Measurements from ENCODE around the gene SORCS2.

Gene SORCS2

DNA sequence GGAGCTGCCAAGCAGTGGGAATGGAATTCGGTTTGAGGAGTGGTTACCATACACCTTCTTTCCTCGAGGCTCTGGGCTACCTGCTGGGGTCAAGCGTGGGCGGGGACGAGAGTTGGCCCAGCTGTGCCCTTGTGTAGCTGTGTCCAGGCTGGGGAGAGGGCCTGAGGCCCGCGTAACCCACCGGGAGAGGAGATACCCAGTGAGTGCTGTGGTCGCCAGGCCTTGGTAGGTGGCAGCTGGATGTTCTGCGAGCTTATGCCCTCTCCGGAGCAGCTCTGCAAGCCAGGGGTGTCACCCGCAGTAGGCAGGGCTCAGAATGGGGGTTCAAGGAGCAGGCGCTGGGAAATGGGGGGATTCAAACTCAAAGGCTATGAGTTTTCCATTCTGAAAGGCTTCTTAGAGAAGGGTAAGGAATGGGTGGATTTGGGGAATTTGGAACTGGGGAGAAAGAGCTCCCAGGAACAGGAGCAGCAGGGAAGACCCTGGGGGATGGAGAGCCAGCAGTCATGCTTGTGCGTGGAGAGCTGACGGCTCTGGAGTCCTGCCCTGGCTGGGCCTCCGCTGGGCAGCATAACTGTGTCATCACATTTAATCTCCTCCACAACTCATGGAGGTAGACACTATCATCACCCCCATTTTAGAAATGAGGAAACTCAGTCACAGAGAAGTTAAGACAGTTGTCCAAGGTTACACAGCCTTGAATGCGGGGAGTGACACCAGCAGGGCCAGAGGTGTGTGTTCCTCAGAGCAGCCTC lies 117.5 kb downstream of the SORCS2 start:
- DNase-seq: no peak

DNA sequence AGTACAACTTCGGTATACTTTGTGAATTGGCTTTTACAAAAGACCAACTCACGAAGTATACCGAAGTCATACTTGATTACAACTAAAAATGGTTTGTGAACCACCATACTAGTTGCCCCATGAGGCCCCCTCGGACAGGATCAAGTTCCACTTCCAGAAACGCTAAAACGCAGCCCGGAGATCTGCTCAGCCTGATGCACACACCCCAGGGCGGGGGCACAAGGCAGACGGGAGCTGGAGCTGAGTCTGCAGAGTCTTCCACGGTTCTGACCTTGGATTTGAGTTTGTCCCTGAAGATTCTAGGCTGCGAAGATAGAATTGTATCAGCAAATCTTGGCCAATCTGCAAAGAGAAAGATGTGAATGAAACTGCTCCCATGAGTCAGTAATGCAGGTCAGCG lies 118.1 kb downstream of the SORCS2 start:
- no peak for DNase-seq

DNA sequence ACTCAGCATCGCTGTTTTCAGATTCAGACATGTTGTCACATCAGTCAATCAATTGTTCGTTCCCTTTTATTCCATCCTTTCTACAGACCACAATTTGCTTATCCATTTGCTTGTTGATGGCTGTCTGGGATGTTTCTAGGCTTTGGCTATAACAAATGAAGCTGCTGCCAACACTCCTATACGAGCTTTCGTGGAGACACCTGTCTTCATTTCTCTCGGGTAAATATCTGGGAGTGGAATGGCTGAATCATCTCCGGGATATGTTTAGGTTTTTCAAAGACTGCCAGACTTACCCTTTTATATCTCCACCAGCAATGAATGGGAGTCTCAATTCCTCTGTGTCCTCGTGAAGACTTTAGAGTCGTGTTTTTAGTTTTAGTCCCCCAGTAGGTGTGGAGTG lies 118.9 kb downstream of the SORCS2 start:
- DNase-seq: no peak

DNA sequence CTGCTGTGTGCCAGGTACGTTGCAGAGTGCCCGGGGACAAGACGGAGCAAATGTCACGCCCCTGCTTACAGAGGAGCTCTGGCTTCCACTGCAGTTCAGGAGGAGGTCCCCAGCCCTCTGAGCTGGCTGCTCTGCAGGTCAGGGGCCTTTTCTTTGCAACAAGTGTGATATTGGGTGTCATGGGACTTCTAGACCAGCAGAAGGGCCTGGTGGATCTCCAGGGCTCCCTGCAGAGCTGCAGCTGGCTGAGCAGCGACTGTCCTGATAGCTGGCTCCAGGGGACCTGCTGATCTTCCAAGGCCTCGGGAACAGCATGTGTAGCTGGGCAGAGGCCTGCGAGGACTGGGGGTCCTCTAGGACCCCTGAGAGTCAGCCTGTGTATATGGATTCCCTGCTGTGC lies 120.4 kb downstream of the SORCS2 start:
- DNase-seq: no peak

DNA sequence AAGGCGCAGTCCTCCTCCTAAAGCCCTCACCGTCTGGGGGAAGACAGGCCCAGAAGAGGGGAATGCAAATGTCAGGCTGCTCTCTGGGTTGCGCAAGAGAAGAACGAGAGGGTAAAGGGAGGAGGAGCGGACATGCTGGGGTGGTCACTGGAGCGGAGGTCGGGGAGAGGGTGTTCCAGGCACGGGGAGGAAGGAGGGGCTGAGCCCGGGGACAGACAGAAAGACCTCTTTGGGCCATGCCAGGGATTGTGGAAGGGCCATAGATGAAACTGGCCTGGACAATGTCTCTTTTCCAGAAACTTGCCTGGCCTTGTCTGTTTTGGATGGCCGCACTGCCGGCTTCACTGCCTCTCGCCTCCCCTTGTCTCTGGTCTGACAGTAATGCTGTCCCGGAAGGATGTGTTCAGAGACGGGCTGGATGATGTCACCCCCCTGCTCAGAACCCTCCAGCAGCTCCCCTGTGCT lies 121.0 kb downstream of the SORCS2 start:
- no peak for DNase-seq

DNA sequence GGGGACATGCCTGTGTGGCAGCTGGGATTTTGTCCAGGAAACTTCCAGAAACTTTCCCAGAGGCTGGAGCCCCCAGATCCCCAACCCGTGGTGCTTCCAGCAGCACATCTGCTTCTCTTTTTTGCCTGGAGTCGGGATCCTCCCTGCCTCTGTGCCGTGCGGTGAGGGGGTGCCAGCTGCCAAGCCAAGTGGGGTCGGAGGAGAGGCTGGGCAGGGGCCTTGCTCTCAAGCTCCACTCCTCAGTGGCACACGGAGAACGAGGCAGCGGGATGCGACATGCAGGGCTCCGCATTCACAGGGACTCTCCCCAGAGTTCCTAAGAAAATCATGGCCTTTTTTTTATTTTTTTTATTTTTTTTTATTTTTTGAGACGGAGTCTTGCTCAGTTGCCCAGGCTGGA lies 121.7 kb downstream of the SORCS2 start:
- DNase-seq: no peak

DNA sequence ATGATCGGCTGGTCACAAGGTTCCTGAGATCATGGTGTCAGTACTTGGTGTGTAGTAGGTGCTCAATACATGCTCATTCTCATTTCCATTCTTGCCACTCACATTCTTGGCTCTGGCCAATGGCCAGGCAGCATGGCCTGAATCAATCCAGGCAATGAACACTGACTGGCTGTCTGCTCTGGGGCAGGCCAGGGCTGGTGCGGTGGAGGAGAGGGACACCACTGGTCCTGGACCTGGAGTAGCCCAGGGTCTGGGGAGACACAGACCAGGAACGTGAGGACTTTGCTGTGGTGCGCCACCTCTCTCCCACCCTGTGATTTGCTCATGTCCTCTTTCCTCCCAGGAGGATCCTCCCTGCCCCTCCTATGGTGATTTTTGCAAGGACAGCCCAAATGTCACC lies 122.9 kb downstream of the SORCS2 start:
- no peak for DNase-seq

DNA sequence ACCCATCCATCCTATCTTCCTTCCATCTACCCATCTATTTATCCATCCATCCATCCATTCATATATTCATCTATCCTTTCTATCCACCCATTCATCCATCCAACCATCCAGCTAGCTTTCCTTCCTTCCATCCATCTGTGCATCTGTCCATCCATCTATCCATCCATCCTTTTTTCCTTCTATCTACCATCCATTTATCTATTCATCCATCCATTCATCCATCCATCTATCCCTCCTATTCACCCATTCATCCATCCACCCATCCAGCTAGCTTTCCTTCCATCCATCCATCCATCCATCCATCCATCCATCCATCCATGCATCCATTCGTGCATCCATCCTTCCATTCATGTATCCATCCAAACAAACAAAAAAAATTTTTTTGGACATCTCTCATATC lies 123.6 kb downstream of the SORCS2 start:
- DNase-seq: no peak

DNA sequence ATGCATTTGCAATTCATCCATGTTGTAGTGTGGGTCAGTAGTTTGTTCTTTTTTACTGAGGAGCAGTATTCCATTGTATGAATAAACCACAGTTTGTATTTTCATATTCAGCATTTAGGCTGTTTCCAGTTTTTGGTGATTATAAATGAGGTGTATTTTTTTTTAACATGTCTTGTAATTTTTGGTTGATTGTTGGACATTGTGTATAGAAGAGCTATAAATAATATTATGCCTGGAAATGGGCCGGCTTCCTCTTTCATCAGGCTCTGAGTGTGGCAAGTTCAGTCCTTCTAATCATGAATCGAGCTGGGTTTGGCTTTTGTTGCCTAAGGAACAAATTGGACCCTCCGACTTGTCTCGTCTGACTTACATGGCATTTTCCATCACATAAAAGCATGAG lies 126.7 kb downstream of the SORCS2 start:
- DNase-seq: no peak

DNA sequence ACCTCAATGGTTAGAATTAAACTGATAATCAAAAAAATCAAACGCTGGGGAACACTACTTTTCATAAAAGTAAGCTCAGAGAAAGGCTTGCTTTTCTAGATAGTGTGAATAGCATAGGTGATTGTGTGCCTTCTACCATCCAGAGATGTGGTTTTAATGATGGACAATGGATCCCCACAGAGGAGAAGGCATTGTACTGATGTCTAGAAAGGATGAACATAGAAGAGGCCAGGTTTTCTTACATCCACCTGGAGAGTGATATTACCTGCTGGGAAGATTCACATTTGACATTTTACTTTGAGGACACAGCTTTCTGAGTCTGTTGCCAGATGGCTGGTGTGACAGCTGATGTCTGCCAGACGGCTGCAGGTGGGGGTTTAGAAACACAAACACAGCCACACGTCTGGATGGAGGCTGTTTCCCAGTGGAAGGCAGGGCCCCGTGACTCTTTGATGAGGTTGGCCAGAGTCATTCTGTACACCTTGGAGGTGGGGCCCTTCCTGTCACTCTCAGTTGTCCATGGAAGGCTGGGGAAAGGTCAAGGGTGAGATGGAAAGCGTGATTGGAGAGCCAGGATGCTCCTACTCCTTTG lies 128.0 kb downstream of the SORCS2 start:
- peak; percentile 31 for DNase-seq

DNA sequence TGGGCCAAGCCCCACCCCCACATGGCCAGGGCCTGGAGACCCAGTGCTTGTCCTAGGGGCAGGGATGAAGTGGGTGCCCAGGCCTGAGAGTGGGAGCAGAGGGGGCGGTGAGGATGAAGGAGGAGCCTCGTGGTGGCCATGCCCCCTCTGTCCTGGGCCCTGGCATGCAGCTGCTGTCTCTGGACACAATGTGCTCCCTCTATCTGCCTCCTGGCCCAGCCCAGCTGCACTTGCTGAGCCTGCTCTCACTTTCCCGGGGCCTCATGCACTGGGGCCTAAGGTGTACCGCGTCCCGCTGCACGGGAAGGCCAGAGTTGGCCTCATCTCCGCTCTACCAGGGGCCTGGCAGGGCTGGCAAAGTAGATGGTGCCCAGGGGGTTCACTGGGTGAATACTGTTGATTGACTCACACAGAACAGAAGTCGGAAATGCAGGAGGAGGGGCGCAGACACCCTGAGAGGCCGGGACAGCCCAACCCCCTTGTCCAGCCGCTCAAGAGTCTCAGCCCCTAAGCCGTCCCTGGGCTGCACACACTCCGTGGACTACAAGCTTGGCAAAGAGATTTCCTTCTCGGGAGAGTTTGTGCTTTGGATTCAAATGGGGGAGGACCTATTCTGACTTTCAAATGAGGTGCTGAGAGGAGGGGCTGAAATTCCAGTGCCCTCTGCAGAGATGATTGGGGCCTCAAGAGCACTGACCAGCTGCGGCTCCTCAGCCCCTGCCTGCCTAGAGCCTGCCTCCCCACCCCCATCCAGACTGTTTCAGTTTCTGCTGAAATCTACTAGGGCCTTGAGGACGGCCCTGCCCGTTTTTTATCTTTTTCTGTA lies 130.0 kb downstream of the SORCS2 start:
- DNase-seq: no peak

DNA sequence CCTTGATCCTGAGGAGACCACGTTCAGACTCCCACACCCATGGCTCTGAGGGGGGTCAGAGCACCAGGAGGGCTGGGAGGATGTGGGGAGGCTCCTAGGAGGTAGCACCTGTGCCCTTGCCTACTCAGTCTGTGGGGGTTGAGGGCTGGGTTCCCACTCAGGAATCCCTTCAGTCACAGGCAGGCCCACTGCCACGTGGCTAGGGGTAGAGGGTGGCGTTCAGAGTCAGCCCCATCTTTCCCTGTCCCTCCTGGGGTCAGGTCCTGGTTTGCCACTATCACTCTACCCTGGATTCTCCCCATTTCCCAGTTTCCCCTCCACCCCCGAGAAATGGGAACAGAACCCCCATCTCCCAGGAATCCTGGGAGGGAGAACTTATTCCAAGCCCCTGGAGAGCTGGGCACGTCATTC lies 131.1 kb downstream of the SORCS2 start:
- DNase-seq: no peak

DNA sequence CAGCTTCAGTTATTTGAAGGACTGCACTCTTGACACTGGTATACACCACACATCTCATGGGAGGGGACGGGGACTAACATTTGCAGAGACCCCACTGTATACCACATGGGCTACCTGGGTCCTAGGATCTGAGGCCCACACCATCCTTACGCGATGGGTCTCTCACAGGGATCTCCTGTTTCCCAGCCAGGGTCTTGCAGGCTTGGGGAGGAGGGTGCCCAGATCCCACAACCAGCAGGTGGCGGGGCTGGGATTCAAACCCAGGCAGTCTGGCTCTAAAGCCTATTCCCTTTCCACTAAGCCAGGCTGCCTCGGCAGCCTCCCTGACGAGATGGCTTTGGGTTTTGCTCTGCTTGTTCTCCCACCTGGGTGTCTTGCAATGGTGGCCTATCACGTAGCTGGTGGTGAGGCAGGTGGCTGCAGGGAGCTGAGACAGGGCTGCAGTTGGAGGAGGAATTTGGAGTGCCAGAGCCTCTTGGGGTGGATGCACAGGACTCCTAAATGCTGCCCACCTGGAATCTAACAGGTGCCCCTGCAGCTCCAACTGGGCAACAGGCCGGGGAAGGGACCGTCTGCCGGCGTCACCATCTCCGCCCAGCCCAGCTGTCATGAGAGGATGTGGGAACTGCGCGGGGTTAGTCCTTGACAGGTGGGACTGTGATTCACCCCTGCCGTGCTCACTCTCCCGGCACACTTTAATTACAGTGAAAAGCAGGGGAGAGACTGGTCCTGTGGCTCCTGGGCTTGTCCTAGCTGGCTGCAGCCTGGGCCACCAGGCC lies 131.7 kb downstream of the SORCS2 start:
- DNase-seq: peak; percentile 93

DNA sequence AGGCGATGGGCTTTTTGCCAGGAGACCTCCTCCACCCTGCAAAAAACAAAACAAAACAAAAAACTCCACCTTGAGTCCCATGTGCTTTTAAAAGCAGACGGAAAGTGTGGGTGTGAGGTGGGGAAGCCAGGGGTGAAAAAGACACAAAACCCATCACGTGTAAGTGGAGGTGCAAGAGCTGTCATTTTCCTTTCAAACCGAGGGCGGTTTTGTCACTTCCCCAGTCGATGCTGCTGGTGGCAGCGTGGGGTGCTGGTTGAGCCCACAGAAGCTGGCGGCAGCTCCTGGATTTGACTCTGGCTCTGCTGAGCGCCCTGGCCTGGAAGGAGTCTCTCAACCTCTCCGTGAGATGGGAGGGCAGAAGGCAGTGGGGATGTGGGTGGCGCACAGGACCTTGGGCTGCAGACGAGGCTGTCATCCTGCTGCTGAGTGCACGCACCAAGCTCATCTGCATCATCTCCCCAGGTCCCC lies 132.3 kb downstream of the SORCS2 start:
- DNase-seq: peak; percentile 57

DNA sequence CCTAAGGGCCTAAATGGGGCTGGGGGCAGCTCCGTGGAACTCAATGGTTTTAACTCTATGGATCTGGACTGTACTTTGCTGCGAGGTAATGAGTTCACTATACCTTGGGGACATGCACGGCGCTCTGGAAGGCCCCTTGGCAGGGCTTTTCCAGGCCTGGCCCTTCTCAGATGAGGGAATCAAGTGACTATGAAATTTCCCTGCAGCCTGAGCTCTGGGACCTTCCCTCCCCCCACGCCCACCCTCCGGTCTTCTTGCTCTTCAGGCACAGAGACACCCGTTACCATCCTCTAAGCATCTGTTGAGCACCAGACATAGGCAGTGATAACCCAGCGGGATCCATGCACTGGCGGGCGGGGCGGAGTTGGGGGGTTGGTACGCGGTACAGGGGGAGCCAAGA lies 133.2 kb downstream of the SORCS2 start:
- no peak for DNase-seq

DNA sequence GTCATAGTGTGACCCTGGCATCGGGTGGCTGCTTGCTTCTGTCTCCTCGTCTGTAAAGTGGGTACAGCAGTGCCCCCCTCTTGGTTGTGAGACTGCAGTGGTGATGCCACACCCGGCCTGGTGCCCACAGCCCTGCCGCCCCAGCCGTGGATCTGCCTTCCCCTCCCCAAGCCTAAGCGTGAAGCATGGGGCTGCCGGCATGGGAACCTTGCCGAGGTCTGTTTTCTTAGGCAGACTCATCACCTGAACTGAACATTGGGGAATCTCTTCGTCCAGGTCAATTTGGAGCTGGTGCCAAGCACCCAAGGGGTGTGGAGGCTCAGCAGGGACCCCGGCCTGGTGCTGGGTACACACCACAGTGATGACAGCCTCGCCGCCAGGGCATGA lies 134.0 kb downstream of the SORCS2 start:
- no peak for DNase-seq

DNA sequence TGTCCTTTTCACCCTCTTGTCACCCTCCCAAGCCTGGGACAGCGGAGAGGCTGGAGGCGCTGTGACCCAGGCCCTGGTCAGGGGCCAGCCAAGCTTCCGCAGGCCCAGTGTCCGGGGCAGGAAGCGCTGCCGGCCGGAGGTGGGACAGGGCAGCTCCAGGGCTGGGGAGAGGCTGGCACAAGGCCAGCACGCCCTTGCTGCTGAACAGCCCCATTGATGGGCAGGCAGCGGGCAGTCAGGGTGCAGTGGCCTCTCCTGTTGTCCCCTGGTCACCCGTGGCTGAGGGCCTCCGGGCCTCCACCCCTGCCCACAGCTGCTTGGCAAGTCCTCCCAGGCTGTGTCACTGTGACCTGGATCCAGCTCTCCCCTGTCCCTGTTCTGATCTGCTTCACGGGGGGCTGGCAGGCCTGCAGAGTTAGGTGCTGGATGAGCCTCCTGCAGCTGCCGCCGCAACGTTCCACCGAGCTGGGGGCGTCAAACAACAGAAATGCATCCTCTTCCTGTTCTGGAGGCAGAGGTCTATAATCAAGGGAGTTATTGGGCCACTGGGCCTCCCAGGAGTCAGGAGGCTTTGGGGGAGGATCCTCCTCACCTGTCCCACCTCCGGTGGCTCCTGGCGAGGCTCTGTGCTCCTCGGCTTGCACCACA lies 134.5 kb downstream of the SORCS2 start:
- no peak for DNase-seq

DNA sequence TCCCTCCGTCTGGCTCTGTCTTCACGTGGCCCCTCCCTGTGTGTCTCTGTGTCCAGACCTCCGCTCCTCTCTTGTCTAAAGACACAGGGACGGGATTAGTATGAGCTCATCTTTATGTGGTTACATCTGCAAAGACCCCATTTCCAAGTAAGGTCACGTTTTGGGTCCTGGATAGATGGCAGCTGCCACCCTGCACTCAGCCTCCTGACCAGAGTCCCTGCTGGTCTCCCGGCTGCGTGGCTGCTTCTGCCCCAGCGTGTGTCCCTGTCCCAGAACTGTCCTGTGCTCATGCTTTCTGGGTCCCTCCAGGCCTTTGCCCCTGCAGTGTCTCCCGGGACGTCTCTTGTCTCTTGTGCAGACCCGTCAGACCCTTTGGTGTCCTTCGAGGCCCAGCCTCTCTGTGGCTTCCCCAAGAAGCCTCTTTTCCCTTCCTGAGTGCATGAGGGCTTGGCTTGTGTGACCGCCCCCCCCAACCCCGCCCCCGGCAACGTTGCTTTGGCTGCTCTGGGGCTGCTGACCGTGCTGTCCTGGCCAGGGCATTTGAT lies 135.1 kb downstream of the SORCS2 start:
- DNase-seq: no peak

DNA sequence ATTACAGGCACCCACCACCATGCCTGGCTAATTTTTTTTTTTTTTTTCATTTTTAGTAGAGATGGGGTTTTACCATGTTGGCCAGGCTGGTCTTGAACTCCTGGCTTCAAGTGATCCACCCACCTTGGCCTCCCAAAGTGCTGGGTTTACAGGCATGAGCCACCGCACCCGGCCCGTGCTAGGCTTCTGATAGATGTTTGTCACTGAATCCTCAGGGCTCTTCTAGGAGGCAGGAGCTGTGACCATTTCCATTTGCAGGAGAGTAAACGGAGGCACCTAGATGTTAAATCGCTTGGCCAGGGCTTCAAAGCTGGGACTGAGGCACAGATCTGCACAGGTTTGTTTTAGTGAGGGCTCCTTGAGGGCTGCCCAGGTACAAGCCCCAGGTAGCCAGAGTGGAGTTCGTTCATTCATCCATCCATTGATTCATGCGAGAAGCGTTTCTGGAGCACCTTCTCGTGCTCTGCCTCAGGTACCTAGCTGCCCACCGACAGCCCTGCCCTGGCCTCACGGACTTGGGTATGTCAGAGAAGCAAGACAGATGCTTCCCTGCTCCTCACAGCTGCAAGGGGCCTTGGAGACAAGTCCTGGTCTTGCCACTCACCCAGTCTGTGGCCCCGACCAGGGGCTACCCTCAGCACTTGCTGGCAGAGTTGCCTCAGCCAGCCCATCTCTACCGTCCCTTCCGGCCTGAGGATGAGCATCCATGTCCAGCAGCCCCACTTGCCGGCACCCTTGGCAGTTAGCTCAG lies 136.0 kb downstream of the SORCS2 start:
- DNase-seq: no peak

DNA sequence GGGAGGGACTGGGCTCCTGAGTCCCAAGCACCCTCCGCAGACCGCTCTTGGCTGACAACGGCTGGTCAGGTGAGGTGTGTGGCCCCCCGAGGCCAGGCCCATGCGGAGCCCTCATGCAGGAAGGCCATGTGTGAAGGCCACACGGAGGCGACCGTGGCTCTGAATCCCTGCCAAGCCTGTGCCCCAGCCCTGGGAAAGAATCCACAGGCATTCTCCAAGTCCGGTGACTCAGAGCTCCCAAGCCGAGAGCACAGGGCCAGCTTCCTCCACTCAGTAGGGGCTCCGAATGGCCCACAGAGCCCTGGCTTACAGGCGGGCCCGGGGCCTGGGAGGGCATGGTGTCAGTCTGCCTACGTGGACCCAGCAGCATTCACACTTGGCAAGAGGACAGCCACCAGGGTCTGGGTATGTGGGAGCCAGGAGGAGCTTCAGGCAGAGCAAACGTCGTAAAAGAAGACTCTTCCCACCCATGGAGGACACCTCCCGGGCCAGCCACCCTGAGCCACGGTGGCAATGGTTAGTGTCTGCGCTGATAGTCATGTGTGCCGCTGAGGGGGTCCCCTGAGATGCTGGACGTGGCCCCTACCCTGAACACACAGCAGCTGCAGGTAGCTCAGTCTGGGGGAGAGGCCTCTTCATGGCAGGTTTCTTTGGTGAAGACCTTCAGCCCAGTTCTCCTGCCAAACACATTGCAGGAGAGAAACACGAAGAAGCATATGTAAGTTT lies 136.7 kb downstream of the SORCS2 start:
- no peak for DNase-seq

Measured in NCI-H510A (cell line).